Activated CD8-positive, alpha-beta T cell treated with anti-CD3 and anti-CD28 coated beads for 36 hours (primary cell): ENCODE data around the gene ANKDD1A. TPM values are rescaled to one million over a fixed set of nuclear protein-coding genes. Genes with fewer than 3 reads are reported as not detected.

Experiments used
- ATAC-seq: fragments of 200-7000 bp; cut with Tn5 transposase; one replicate; pipeline ENCODE4 v1.10.0; 2021; ENCODE audit warnings: mild to moderate bottlenecking, moderate library complexity
- CTCF ChIA-PET: fragments of 350-600 bp; sonication (Branson Sonifier 250); formaldehyde crosslinking; loops from one replicate; lab custom pipeline; 2021; ENCODE audit warnings: antibody characterized with exemption; lab: Charles Lee
- POLR2A ChIA-PET: fragments of 350-600 bp; sonication (Branson Sonifier 250); formaldehyde crosslinking; loops from one replicate; lab custom pipeline; 2021; ENCODE audit warnings: antibody characterized with exemption; lab: Charles Lee
- DNase-seq: peaks from one replicate; pipeline ENCODE4 v3.0.0-alpha.2; 2020
- H3K27ac Mint-ChIP-seq: one replicate; pipeline ENCODE4 v1.8.0; 2021; ENCODE audit warnings: mild to moderate bottlenecking, mixed read lengths
- H3K27me3 Mint-ChIP-seq: one replicate; pipeline ENCODE4 v1.8.0; 2021; ENCODE audit warnings: mixed read lengths
- H3K36me3 Mint-ChIP-seq: one replicate; pipeline ENCODE4 v1.8.0; 2021; ENCODE audit warnings: low read depth, mixed read lengths
- H3K4me1 Mint-ChIP-seq: one replicate; pipeline ENCODE4 v1.8.0; 2021; ENCODE audit warnings: low read depth, mixed read lengths
- H3K4me3 Mint-ChIP-seq: one replicate; pipeline ENCODE4 v1.8.0; 2021; ENCODE audit warnings: mild to moderate bottlenecking, moderate library complexity, mixed read lengths
- H3K9me3 Mint-ChIP-seq: one replicate; pipeline ENCODE4 v1.8.0; 2021; ENCODE audit warnings: mixed read lengths
- intact Hi-C: fragments of 100-400 bp; cut with micrococcal nuclease; formaldehyde crosslinking; loops from one replicate; pipeline ENCODE4 v1.10.0; 2022
- total RNA-seq, 2 experiments: library from RNA; stranded (reverse); gene quantifications; one replicate each; pipeline ENCODE4 v1.2.3, GENCODE V29; 2021
- TF ChIP-seq, protein P1 (sequence below): fragments of 200-600 bp; IDR thresholded peaks from one replicate; pipeline ENCODE4 v1.8.0; 2022; ENCODE audit warnings: antibody characterized with exemption, mild to moderate bottlenecking

Gene ANKDD1A
- total RNA-seq, 2 experiments from 2014 or later = 3.4 to 4.3 TPM

DNA sequence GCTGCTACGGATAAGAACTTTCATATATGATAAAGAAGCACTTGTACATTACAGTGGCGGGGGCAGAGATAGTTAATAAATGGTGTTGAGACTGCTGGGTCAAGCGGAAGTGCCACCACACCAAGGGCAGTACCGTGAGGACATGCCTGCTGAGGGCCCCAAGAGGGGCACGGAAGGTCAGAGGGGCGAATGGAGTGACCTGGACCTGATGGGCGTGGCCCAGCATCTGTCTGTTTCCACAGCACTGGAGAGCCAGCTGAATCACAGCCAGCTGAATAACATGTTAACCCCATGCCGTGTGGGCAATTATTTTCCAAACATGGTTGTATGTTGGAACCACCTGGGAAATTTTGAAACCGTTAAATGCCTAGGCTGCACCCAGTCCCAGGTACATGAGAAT, 37.2 kb downstream of the ANKDD1A start:
- intact Hi-C loops = no loop called here
- ChIA-PET POLR2A (no interaction called here), CTCF (no interaction called here)

GRCh38 chr15:64949383-64950186, 37.9 kb downstream of the ANKDD1A start:
- POLR2A ChIA-PET = interaction anchor here (0.6 kb wide), 1 partner anchor 935 kb away, joined by 3 read pairs; no protein-coding TSS in a partner anchor

More for the DNA sequence above, 37.2 kb downstream of the ANKDD1A start:
- ATAC-seq (no peak), DNase-seq (no peak)
- no peaks in the 10 kb centered on the region for H3K36me3 Mint-ChIP-seq
- H3K4me1 Mint-ChIP-seq = no peaks in the 10 kb centered on the region
- H3K27ac Mint-ChIP-seq = no peak overlapping the region
- no peaks in the 10 kb centered on the region for H3K9me3 Mint-ChIP-seq
- TF ChIP-seq, protein P1, sequence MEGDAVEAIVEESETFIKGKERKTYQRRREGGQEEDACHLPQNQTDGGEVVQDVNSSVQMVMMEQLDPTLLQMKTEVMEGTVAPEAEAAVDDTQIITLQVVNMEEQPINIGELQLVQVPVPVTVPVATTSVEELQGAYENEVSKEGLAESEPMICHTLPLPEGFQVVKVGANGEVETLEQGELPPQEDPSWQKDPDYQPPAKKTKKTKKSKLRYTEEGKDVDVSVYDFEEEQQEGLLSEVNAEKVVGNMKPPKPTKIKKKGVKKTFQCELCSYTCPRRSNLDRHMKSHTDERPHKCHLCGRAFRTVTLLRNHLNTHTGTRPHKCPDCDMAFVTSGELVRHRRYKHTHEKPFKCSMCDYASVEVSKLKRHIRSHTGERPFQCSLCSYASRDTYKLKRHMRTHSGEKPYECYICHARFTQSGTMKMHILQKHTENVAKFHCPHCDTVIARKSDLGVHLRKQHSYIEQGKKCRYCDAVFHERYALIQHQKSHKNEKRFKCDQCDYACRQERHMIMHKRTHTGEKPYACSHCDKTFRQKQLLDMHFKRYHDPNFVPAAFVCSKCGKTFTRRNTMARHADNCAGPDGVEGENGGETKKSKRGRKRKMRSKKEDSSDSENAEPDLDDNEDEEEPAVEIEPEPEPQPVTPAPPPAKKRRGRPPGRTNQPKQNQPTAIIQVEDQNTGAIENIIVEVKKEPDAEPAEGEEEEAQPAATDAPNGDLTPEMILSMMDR = no peak
- no peaks in the 10 kb centered on the region for H3K27me3 Mint-ChIP-seq
- no peak overlapping the region for H3K4me3 Mint-ChIP-seq

GRCh38 chr15:64950888-64951287, 39.2 kb downstream of the ANKDD1A start:
- intact Hi-C loops = no loop called here
- ChIA-PET CTCF (interaction anchor here (0.9 kb wide), 1 partner anchor 223 kb away, joined by 3 read pairs; no protein-coding TSS in a partner anchor), POLR2A (interaction anchor here (0.7 kb wide), 1 partner anchor 18 kb away, joined by 5 read pairs; no protein-coding TSS in a partner anchor)

More at GRCh38 chr15:64949383-64950186, 37.9 kb downstream of the ANKDD1A start:
- no peak for ATAC-seq
- no peak overlapping the region for H3K4me3 Mint-ChIP-seq
- H3K9me3 Mint-ChIP-seq = no peaks in the 10 kb centered on the region
- CTCF ChIA-PET = no interaction called here
- H3K4me1 Mint-ChIP-seq = no peaks in the 10 kb centered on the region
- intact Hi-C loops = no loop called here
- TF ChIP-seq, protein P1 = no peak
- H3K36me3 Mint-ChIP-seq = no peaks in the 10 kb centered on the region
- no peaks in the 10 kb centered on the region for H3K27me3 Mint-ChIP-seq
- no peak overlapping the region for H3K27ac Mint-ChIP-seq
- DNase-seq = no peak

GRCh38 chr15:64951777-64952418, 40.2 kb downstream of the ANKDD1A start:
- TF ChIP-seq, protein P1 = peak; percentile 30
- no peaks in the 10 kb centered on the region for H3K9me3 Mint-ChIP-seq
- peaks cover 5% of the 10 kb centered on the region for H3K36me3 Mint-ChIP-seq
- H3K27me3 Mint-ChIP-seq = no peaks in the 10 kb centered on the region
- no peak overlapping the region for H3K4me3 Mint-ChIP-seq
- DNase-seq (no peak), ATAC-seq (no peak)
- intact Hi-C loops = no loop called here
- ChIA-PET POLR2A (no interaction called here), CTCF (no interaction called here)
- no peaks in the 10 kb centered on the region for H3K4me1 Mint-ChIP-seq
- no peak overlapping the region for H3K27ac Mint-ChIP-seq

More at GRCh38 chr15:64950888-64951287, 39.2 kb downstream of the ANKDD1A start:
- Mint-ChIP-seq H3K27ac (peak overlapping the region; percentile 1), H3K27me3 (no peaks in the 10 kb centered on the region), H3K4me1 (no peaks in the 10 kb centered on the region), H3K4me3 (no peak overlapping the region), H3K36me3 (peaks cover 5% of the 10 kb centered on the region), H3K9me3 (no peaks in the 10 kb centered on the region)
- TF ChIP-seq, protein P1 = no peak
- no peak for DNase-seq
- no peak for ATAC-seq

- peaks cover 10% of the 10 kb centered on the region for H3K36me3 Mint-ChIP-seq
- DNase-seq (no peak), ATAC-seq (no peak)
- H3K9me3 Mint-ChIP-seq = no peaks in the 10 kb centered on the region
- CTCF ChIA-PET = no interaction called here
- no peaks in the 10 kb centered on the region for H3K4me1 Mint-ChIP-seq
- H3K27ac Mint-ChIP-seq = peak overlapping the region; percentile 4
- no peaks in the 10 kb centered on the region for H3K27me3 Mint-ChIP-seq
- no peak overlapping the region for H3K4me3 Mint-ChIP-seq
- TF ChIP-seq, protein P1 = no peak
- POLR2A ChIA-PET = no interaction called here
- intact Hi-C loops = no loop called here
Observed at GRCh38 chr15:64954395-64954794, 42.7 kb downstream of the ANKDD1A start.
